ENCODE measurements around the gene DTD1. TPM values are rescaled to one million over a fixed set of nuclear protein-coding genes. Genes with fewer than 3 reads are reported as not detected.

Gene DTD1
- total RNA-seq, 2 experiments from 2014 or later, result 27.6 to 43.0 TPM

DNA sequence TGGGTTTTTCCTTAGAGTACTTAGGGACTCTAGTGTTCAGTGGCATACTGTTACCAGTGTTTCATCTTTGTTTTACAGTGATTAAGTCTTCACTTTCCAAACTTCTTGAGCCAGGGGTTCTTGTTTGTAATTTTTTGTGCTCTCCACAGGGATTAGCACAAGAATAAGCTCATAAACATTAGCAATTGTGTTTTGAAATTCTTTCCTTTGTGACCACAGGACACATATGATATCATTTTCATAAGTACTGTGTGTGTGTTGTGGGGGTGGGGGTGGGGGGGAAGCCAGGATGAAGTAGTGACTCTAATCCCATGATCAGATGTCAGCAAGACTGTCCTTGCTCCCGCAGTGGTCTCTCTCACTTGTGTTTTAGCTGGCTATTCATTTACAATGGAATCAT, 124.3 kb downstream of the DTD1 start:
- Histone ChIP-seq H3K4me2 (ENCODE audit: low read length) (no peak overlapping the region), H3K36me3 (ENCODE audit: insufficient read depth, low read length) (no peaks in the 10 kb centered on the region), H3K79me2 (ENCODE audit: insufficient read depth, low read depth, low read length) (no peaks in the 10 kb centered on the region), H3K27ac (ENCODE audit: low read depth, low read length, poor library complexity, severe bottlenecking) (no peak overlapping the region), H3K4me1 (ENCODE audit: insufficient read depth, low read length, poor library complexity, severe bottlenecking) (no peaks in the 10 kb centered on the region), H2AFZ (ENCODE audit: low read length) (no peak overlapping the region), H3K9me2 (ENCODE audit: insufficient read depth, low read length) (no peaks in the 10 kb centered on the region), H3K9me3 (ENCODE audit: low read length) (no peaks in the 10 kb centered on the region), H4K20me1 (ENCODE audit: insufficient read depth, low read length) (no peaks in the 10 kb centered on the region), H3K4me3 (ENCODE audit: low read depth, low read length, poor library complexity, severe bottlenecking) (no peak overlapping the region)
- no peak for TF ChIP-seq EZH2phosphoT487 (IDR thresholded peaks at IDR 0.05; ENCODE audit: borderline replicate concordance, low read depth, low read length)
- TF ChIP-seq, protein P1, sequence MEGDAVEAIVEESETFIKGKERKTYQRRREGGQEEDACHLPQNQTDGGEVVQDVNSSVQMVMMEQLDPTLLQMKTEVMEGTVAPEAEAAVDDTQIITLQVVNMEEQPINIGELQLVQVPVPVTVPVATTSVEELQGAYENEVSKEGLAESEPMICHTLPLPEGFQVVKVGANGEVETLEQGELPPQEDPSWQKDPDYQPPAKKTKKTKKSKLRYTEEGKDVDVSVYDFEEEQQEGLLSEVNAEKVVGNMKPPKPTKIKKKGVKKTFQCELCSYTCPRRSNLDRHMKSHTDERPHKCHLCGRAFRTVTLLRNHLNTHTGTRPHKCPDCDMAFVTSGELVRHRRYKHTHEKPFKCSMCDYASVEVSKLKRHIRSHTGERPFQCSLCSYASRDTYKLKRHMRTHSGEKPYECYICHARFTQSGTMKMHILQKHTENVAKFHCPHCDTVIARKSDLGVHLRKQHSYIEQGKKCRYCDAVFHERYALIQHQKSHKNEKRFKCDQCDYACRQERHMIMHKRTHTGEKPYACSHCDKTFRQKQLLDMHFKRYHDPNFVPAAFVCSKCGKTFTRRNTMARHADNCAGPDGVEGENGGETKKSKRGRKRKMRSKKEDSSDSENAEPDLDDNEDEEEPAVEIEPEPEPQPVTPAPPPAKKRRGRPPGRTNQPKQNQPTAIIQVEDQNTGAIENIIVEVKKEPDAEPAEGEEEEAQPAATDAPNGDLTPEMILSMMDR (conservative IDR thresholded peaks at IDR 0.05; ENCODE audit: low read length), result no peak
- intact Hi-C loops (cut with micrococcal nuclease; ENCODE audit: unreplicated experiment), result no loop called here
- no peak for DNase-seq (ENCODE audit: low spot score)
- POLR2A ChIA-PET, result no interaction called here
- CTCF ChIA-PET (ENCODE audit: unreplicated experiment), result no interaction called here
- BruUV-seq (replicated peaks), result no TSS peak

DNA sequence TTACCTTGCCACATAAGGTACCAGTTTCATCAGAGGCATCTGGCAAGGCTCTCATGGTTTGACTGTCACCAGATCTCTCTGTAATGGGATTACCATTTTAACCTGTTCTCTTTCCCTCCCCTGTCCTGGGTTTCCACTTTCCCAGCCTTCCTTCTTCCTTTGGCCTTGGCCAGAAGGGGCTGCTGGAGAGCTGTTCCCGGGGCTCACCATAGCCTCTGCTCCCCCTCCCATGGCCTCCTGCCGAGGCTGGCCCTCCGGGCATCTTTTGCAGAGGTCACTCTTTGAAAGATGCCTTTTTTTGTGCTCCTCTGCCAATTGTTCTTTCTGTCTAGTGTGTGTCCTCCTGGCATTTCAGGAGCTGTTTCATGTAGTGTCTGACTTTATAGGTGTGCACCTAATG, 125.0 kb downstream of the DTD1 start:
- H3K4me3 ChIP-seq (ENCODE audit: low read depth, low read length, poor library complexity, severe bottlenecking), result no peak overlapping the region
- no peaks in the 10 kb centered on the region for H3K9me2 ChIP-seq (ENCODE audit: insufficient read depth, low read length)
- no peaks in the 10 kb centered on the region for H3K4me1 ChIP-seq (ENCODE audit: insufficient read depth, low read length, poor library complexity, severe bottlenecking)
- H3K4me2 ChIP-seq (ENCODE audit: low read length), result no peak overlapping the region
- CTCF ChIA-PET (ENCODE audit: unreplicated experiment), result no interaction called here
- no TSS peak for BruUV-seq (replicated peaks)
- TF ChIP-seq, protein P1 (conservative IDR thresholded peaks at IDR 0.05; ENCODE audit: low read length), result no peak
- TF ChIP-seq EZH2phosphoT487 (IDR thresholded peaks at IDR 0.05; ENCODE audit: borderline replicate concordance, low read depth, low read length), result no peak
- no peak overlapping the region for H2AFZ ChIP-seq (ENCODE audit: low read length)
- no peak overlapping the region for H3K27ac ChIP-seq (ENCODE audit: low read depth, low read length, poor library complexity, severe bottlenecking)
- H3K79me2 ChIP-seq (ENCODE audit: insufficient read depth, low read depth, low read length), result no peaks in the 10 kb centered on the region
- H3K9me3 ChIP-seq (ENCODE audit: low read length), result no peaks in the 10 kb centered on the region
- POLR2A ChIA-PET, result no interaction called here
- intact Hi-C loops (cut with micrococcal nuclease; ENCODE audit: unreplicated experiment), result no loop called here
- no peaks in the 10 kb centered on the region for H3K36me3 ChIP-seq (ENCODE audit: insufficient read depth, low read length)
- no peak for DNase-seq (ENCODE audit: low spot score)
- no peaks in the 10 kb centered on the region for H4K20me1 ChIP-seq (ENCODE audit: insufficient read depth, low read length)

DNA sequence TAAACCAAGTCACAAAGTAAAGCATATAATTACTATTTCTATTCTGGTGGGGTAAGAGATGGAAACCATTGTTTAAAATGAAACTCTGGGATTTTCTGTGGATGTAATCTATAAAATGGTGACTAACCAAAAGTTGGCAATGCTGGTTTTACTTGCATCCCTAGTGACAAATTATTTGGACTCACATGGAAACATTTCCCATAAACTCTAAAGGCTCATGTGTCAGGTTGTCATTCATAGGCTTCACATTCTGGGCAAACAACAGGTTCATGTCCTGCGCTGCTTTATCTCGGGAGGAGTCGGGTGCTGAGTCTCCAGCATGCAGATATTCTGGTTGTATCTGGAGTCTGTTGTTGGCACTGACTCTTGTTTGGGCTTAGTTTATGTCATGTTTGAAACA, 127.7 kb downstream of the DTD1 start:
- no TSS peak for BruUV-seq (replicated peaks)
- POLR2A ChIA-PET, result no interaction called here
- H3K36me3 ChIP-seq (ENCODE audit: insufficient read depth, low read length), result no peaks in the 10 kb centered on the region
- intact Hi-C loops (cut with micrococcal nuclease; ENCODE audit: unreplicated experiment), result no loop called here
- TF ChIP-seq, protein P1 (conservative IDR thresholded peaks at IDR 0.05; ENCODE audit: low read length), result no peak
- TF ChIP-seq EZH2phosphoT487 (IDR thresholded peaks at IDR 0.05; ENCODE audit: borderline replicate concordance, low read depth, low read length), result no peak
- no peaks in the 10 kb centered on the region for H3K79me2 ChIP-seq (ENCODE audit: insufficient read depth, low read depth, low read length)
- H3K4me1 ChIP-seq (ENCODE audit: insufficient read depth, low read length, poor library complexity, severe bottlenecking), result no peaks in the 10 kb centered on the region
- H3K27ac ChIP-seq (ENCODE audit: low read depth, low read length, poor library complexity, severe bottlenecking), result no peak overlapping the region
- CTCF ChIA-PET (ENCODE audit: unreplicated experiment), result no interaction called here
- H3K9me3 ChIP-seq (ENCODE audit: low read length), result no peaks in the 10 kb centered on the region
- no peak for DNase-seq (ENCODE audit: low spot score)
- H4K20me1 ChIP-seq (ENCODE audit: insufficient read depth, low read length), result no peaks in the 10 kb centered on the region
- H3K9me2 ChIP-seq (ENCODE audit: insufficient read depth, low read length), result no peaks in the 10 kb centered on the region
- no peak overlapping the region for H2AFZ ChIP-seq (ENCODE audit: low read length)
- no peak overlapping the region for H3K4me3 ChIP-seq (ENCODE audit: low read depth, low read length, poor library complexity, severe bottlenecking)
- H3K4me2 ChIP-seq (ENCODE audit: low read length), result no peak overlapping the region
